Measurements from ENCODE around the gene FAF2.

Gene FAF2

GRCh38 chr5:176466245-176466871 is 18.2 kb downstream of the FAF2 start:
- no peak for TF ChIP-seq CTCF (IDR thresholded peaks at IDR 0.05; ENCODE audit: low read length)
- TF ChIP-seq EZH2 (IDR thresholded peaks at IDR 0.05; ENCODE audit: borderline replicate concordance, low read length), result no peak
- peaks cover 29% of the 10 kb centered on the region for H3K36me3 ChIP-seq (ENCODE audit: insufficient read depth, low read length)
- no peaks in the 10 kb centered on the region for H3F3A ChIP-seq (ENCODE audit: insufficient read depth, low read length)
- H3K9me3 ChIP-seq (ENCODE audit: low read length), result no peaks in the 10 kb centered on the region
- no peaks in the 10 kb centered on the region for H3K27me3 ChIP-seq (ENCODE audit: insufficient read depth, low read length)
- no peak overlapping the region for H3K4me2 ChIP-seq (ENCODE audit: low read length)
- H3K9ac ChIP-seq (ENCODE audit: low read length), result no peak overlapping the region
- H3K79me2 ChIP-seq (ENCODE audit: insufficient read depth, low read length), result peaks cover 32% of the 10 kb centered on the region
- no peak overlapping the region for H3K27ac ChIP-seq (ENCODE audit: low read depth, low read length, poor library complexity, severe bottlenecking)
- H4K20me1 ChIP-seq (ENCODE audit: insufficient read depth, low read length), result no peaks in the 10 kb centered on the region
- H2AFZ ChIP-seq (ENCODE audit: low read length), result no peak overlapping the region
- no peaks in the 10 kb centered on the region for H3K9me2 ChIP-seq (ENCODE audit: low read depth, low read length)
- H3K4me3 ChIP-seq (ENCODE audit: low read depth, low read length, poor library complexity, severe bottlenecking), result no peak overlapping the region
- no peaks in the 10 kb centered on the region for H3K4me1 ChIP-seq (ENCODE audit: insufficient read depth, low read length, severe bottlenecking)

GRCh38 chr5:176469296-176469695 is 21.1 kb downstream of the FAF2 start:
- Histone ChIP-seq H3K9me2 (ENCODE audit: low read depth, low read length) (no peaks in the 10 kb centered on the region), H3K27ac (ENCODE audit: low read depth, low read length, poor library complexity, severe bottlenecking) (no peak overlapping the region), H3K4me3 (ENCODE audit: low read depth, low read length, poor library complexity, severe bottlenecking) (no peak overlapping the region), H4K20me1 (ENCODE audit: insufficient read depth, low read length) (no peaks in the 10 kb centered on the region), H3K36me3 (ENCODE audit: insufficient read depth, low read length) (peaks cover 40% of the 10 kb centered on the region), H3K4me1 (ENCODE audit: insufficient read depth, low read length, severe bottlenecking) (no peaks in the 10 kb centered on the region), H3K4me2 (ENCODE audit: low read length) (no peak overlapping the region), H3K79me2 (ENCODE audit: insufficient read depth, low read length) (peaks cover 20% of the 10 kb centered on the region), H2AFZ (ENCODE audit: low read length) (no peak overlapping the region), H3K27me3 (ENCODE audit: insufficient read depth, low read length) (no peaks in the 10 kb centered on the region), H3K9ac (ENCODE audit: low read length) (no peak overlapping the region), H3F3A (ENCODE audit: insufficient read depth, low read length) (no peaks in the 10 kb centered on the region), H3K9me3 (ENCODE audit: low read length) (0 out of 2 replicates have a peak, but pooled peaks cover 2% of the 10 kb centered on the region)
- TF ChIP-seq CTCF (IDR thresholded peaks at IDR 0.05; ENCODE audit: low read length) (no peak), EZH2 (IDR thresholded peaks at IDR 0.05; ENCODE audit: borderline replicate concordance, low read length) (no peak)

- no peaks in the 10 kb centered on the region for H3K4me1 ChIP-seq (ENCODE audit: insufficient read depth, low read length, severe bottlenecking)
- 0 out of 2 replicates have a peak, but pooled peaks cover 2% of the 10 kb centered on the region for H3K9me3 ChIP-seq (ENCODE audit: low read length)
- H2AFZ ChIP-seq (ENCODE audit: low read length), result no peak overlapping the region
- H3F3A ChIP-seq (ENCODE audit: insufficient read depth, low read length), result no peaks in the 10 kb centered on the region
- no peak overlapping the region for H3K27ac ChIP-seq (ENCODE audit: low read depth, low read length, poor library complexity, severe bottlenecking)
- H3K27me3 ChIP-seq (ENCODE audit: insufficient read depth, low read length), result no peaks in the 10 kb centered on the region
- no peak overlapping the region for H3K9ac ChIP-seq (ENCODE audit: low read length)
- TF ChIP-seq CTCF (IDR thresholded peaks at IDR 0.05; ENCODE audit: low read length) (no peak), EZH2 (IDR thresholded peaks at IDR 0.05; ENCODE audit: borderline replicate concordance, low read length) (no peak)
- H3K79me2 ChIP-seq (ENCODE audit: insufficient read depth, low read length), result peaks cover 24% of the 10 kb centered on the region
- no peak overlapping the region for H3K4me2 ChIP-seq (ENCODE audit: low read length)
- no peak overlapping the region for H3K4me3 ChIP-seq (ENCODE audit: low read depth, low read length, poor library complexity, severe bottlenecking)
- H3K9me2 ChIP-seq (ENCODE audit: low read depth, low read length), result no peaks in the 10 kb centered on the region
- no peaks in the 10 kb centered on the region for H4K20me1 ChIP-seq (ENCODE audit: insufficient read depth, low read length)
- H3K36me3 ChIP-seq (ENCODE audit: insufficient read depth, low read length), result peaks cover 43% of the 10 kb centered on the region
Measured at GRCh38 chr5:176470539-176470938, 22.4 kb downstream of the FAF2 start.

All from OCI-LY1 (cell line).